ENCODE measurements around the gene MORF4L2.
"Not testable (repeated sequence)": the region's sequence is repeated elsewhere in the genome, so short reads cannot be mapped to it uniquely, and the experiment has no call there.

MORF4L2 gene

GRCh38 chrX:103678199-103678993 lies 8.1 kb downstream of the MORF4L2 start:
- DNase-seq = no peak

- DNase-seq = no peak
These were observed 11.7 kb downstream of the MORF4L2 start for GRCh38 chrX:103674531-103675454.

GRCh38 chrX:103669745-103670144 lies 16.8 kb downstream of the MORF4L2 start:
- no peak for DNase-seq

GRCh38 chrX:103666202-103667107 lies 20.0 kb downstream of the MORF4L2 start:
- DNase-seq = no peak

DNA sequence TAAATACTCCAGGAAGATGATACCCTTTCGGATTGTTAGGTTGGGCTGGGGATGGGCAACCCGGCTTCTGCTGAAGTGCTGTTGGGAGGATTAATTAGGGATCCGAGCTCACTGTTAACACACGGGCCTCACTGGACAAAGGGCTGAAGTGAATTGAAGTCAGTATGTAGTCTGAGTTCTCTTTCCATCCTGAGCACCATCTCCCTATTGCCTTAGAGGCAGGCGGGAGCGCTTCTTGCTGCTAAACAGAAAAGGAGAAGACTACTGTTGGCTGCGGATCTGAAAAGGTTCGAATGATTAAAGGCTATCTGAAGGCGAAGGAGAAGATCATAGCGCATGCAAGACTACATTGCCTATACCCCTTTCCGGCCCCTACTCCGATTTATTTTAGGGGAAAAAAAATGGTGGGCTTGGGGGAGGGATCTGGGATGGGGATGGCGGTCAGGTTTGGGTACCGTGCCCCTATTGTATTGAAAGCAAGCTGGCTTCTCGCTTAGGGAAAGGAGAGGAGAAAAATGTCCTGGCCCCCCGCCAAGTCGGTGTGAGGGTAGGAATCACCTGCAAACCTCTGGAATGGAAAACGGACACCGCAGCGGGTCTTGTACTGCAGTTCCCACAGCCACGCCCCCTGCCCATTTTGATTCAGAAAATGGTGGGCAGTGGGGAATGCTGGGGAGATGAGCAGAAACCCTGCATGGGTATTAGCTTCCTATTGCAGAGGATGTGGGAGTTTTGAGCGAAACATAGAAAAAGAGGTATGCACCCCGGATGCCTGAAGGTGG lies 22.3 kb downstream of the MORF4L2 start:
- no peak for DNase-seq

DNA sequence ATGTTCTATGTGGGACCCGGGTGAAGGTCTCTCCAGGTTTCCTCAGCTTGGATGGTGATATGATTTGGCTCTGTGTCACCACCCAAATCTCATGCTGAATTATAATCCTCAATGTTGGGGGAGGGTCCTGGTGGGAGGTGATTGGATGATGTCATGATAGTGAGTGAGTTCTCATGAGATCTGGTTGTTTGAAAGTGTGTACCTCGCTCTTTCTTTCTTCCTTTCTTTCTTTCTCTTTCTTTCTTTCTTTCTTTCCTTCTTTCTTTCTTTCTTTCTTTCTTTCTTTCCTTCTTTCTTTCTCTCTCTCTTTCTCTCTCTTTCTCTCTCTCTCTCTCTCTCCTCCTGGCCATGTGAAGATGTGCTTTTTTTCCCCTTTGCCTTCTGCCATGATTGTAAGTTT lies 27.0 kb downstream of the MORF4L2 start:
- DNase-seq = not testable (repeated sequence)

GRCh38 chrX:103658681-103659433 lies 27.6 kb downstream of the MORF4L2 start:
- DNase-seq = no peak

DNA sequence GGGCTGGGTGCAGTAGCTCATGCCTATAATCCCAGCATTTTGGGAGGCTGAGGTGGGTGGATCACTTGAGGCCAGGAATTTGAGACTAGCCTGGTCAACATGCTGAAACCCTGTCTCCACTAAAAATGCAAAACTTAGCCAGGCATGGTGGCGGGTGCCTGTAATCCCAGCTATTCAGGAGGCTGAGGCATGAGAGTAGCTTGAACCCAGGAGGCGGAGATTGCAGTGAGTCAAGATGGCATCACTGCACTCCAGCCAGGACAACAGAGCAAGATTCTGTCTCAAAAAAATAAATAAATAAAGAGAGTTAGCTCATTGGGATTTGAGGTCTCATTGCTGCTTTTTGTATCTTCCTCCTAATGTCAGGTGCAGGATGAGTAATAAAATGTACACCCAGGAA lies 29.4 kb downstream of the MORF4L2 start:
- not testable (repeated sequence) for DNase-seq

- DNase-seq = no peak
These were observed 29.9 kb downstream of the MORF4L2 start for GRCh38 chrX:103656617-103657016.

DNA sequence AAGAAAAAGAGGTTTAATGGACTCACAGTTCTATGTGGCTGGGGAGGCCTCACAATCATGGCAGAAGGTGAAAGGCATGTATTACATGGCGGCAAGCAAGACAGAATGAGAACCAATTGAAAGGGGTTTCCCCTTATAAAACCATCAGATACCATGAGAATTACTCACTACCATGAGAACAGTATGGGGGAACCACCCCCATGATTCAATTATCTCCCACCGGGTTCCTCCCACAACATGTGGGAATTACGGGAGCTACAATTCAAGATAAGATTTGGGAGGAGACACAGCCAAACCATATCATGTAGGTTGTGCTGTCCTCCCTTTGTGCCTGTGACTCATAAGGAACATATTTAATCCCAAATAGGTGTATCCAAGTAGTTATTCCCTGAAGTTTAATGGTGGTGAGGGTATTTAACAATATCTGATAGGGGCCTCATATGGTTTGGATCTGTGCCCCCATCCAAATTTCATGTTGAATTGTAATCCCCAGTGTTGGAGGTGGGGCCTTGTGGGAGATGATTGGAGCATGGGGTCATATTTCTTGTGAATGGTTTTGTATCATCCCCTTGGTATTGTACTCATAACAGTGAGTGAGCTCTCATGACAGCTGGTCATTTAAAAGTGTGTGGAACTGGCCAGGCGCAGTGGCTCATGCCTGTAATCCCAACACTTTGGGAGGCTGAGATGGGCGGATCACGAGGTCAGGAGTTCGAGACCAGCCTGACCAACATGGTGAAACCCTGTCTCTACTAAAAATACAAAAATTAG lies 31.1 kb downstream of the MORF4L2 start:
- DNase-seq = not testable (repeated sequence)

DNA sequence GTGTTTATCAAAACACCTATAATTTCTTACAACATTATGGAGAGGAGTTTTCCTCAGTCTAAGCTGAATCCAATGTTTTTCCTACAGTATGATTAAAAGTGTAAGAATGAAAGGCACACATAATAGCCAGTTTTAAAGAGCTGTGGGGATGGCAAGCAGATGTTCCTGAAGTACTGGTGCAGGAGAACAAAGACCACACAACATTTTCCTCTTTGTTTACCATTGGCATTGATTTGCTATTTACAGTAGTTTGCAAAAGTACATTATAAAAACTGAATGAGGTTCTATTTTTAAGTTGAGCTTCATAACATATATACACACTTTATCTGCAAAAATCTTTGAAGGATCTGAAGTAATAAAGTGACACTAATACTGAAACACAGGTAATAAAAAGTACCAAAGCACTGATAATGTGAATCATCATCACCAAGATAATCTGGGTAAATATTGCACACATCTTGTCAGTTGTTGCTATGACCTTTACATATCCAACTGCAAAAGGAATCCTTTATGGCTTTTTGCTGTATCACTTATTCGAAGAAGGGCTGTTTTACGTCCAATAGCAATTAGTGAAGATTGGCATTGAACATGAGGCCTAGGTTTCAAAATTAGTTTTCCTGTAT lies 35.2 kb downstream of the MORF4L2 start:
- no peak for DNase-seq

GRCh38 chrX:103647630-103648029 lies 38.9 kb downstream of the MORF4L2 start:
- no peak for DNase-seq

- DNase-seq = no peak
These were observed 42.4 kb downstream of the MORF4L2 start for GRCh38 chrX:103644125-103644524.

- no peak for DNase-seq
These were observed 45.9 kb downstream of the MORF4L2 start for GRCh38 chrX:103640401-103641155.

GRCh38 chrX:103638479-103639346 lies 47.8 kb downstream of the MORF4L2 start:
- not testable (repeated sequence) for DNase-seq

DNA sequence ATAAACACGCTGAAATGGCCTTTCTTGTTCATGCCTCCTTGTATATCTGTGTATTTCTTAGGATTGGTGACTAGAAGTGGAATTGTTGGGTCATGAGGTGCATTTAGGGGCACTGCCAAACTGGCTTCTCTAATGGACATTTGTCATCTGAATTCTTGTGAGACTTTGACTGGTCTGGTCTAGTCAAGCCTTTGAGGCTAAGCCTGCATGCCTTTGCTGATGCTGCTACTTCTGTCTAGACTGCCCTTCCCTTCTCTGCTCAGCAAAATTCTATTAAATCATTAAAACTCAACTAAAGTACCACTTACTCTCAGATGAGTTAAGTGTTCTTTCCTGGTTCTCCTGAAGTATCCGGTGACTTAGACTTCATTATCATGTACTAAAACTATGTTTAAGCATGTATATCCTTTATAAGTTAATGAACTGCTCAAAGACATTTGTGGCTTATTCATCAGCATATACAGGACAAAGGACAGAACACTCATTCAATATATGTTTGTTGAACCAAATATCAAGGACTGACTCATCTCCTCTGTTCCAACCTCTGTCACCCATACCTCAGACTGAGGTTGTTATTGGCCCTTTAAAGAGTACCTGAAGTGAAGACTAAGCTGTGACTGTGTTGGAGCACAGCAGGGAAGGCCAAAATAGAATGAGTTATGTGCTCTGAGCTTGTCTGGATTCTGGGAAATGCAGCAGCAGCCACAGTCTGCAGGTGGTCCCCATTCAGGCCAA lies 48.7 kb downstream of the MORF4L2 start:
- DNase-seq = no peak

DNA sequence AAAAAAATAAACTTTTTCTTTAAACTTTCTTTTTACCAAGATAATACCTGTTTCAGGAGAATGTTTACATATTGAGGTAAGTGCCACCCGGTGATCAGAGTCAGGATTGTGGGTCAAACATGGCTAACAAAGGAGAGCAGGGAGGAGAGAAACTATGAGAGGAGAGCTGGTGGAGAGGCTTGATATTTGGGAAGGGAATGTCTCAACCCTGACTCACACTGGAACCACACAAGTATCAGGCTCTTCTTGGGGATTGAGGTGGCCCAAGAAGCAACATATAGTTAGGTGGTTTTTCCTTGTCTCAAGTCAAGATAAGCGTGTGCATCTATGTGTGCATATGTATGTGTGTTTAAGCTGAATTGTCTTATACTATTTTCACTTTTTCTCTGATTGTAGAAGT lies 51.1 kb downstream of the MORF4L2 start:
- DNase-seq = no peak
